GM18868 (cell line): ENCODE results near the gene ATOSB.
"Not testable (repeated sequence)": the region's sequence is repeated elsewhere in the genome, so short reads cannot be mapped to it uniquely, and the experiment has no call there.

Experiments used
- ATAC-seq: cut with Tn5 transposase; IDR thresholded peaks from one replicate; pipeline ENCODE4 v1.9.1; 2021; ENCODE audit warnings: mild to moderate bottlenecking, moderate library complexity; ENCODE audit not compliant: unreplicated experiment

Gene ATOSB, protein sequence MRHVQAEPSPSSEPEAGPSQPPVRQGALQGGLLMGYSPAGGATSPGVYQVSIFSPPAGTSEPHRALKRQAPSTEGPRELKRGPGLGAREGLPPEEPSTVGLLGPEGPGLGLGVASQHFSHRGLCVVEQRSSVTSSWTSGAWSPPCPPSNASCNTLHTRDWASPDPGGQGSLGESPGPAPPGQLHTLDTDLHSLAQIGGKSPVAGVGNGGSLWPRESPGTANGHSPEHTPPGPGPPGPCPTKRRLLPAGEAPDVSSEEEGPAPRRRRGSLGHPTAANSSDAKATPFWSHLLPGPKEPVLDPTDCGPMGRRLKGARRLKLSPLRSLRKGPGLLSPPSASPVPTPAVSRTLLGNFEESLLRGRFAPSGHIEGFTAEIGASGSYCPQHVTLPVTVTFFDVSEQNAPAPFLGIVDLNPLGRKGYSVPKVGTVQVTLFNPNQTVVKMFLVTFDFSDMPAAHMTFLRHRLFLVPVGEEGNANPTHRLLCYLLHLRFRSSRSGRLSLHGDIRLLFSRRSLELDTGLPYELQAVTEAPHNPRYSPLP

GRCh38 chr9:35115680-35116538, at the start of gene ATOSB:
ATOSB (minus strand) TSS chr9:35115862; CDS start chr9:35108274, 7,588 bp downstream.
- ATAC-seq, result peak; percentile 46

DNA sequence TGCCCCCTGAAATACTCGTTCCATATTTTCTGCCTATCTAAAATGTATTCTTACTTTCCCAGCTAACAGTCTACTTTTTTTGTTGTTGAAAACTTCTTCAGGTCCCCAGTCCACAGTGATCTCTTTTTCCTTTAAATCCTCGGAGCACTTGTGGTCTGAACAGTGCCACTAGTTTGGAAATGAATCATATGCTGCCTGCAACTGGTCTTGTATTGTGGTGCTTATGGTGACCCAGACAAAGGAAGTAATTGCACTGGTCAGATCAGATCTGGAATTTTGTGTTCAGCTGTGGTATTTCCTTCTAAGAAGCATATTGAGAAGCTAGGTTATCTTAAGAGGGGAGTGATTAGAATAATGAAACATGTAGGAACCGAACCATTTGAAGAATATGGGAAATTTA, 49.0 kb upstream of the ATOSB start:
- ATAC-seq, result no peak

- ATAC-seq, result no peak
Measured at GRCh38 chr9:35163413-35163812, 47.8 kb upstream of the ATOSB start.

DNA sequence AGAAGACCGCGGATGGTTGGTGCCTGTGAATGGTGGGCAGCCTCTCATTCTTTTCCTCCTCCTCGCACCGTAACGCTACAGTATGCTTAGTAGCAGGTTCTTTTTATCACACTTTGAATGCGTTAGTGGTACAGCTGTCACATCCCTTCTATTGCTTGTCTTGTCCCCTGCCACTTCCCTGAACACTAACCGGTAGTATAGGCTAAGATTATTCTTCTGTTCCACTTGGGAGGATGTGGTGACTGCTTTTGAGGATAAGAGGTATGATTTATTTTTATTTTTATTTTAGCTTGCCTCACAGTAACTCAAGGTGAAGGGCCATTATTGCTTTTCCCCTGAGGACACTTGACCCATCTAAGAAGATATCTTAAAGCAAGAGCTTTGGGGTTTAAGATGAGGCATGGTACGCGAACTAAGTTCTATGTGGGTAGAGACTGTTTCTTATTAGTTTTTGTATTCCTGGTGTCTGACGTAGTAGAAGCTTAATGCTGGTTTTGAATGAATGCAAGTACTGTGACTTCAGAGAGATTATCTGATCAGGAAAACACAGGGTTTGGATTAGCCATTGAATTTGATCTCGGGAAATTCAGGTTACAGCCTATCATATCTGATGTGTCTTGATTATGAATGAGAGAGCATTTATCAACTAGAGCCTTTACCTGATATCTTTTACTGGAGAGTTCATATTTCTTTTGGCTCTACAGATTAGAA, 47.1 kb upstream of the ATOSB start:
- no peak for ATAC-seq

DNA sequence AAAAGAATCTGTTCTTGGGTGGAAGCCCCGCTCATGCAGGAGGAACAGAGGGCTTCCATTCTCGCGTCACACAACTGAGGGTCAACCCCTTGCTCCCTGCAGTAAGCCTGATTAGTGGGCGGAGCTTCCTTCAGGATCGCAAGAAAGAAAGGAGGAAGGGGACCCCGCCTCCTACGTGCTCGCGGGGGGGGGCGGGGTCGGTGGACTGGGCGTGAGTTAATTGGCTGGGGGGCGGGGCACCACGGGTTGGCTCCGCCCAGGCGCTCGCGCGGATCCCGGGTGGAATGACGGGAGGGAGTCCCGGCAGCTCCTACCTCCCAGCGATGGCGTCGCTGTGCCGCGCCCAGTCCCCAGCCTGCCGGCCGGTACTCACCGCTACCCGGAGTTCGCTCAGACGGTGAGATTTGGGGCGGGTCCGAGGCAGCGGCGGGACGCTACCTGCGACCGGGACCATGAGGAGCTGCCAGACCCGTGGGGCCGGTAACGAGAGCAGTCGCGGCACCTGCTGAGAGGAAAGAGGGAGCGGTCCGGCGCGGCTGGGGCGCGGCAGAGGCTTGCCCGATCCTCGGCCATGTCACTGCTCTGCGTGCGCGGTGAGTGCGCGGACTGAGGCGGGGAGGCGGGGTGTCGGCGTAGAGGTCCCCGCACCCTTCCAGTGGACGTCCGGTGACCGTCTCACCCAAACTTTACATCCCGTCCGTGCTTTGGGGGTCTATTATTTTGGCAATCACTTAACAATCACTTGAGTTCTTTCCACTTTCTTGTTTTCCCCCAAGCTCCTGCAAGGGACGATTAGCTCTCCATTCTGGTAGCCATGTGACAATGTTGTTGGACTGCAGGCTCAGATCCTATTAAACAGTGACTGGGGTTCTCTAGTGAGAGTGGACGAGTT, 46.3 kb upstream of the ATOSB start, which contains the start of gene UNC13B:
TSS of gene UNC13B (plus strand) at position 297 of the 892 bp plus-strand sequence. CDS start at position 572, 275 bp downstream.
- peak; percentile 58 for ATAC-seq

GRCh38 chr9:35158501-35159280, 43.0 kb upstream of the ATOSB start:
- ATAC-seq, result peak; percentile 37

DNA sequence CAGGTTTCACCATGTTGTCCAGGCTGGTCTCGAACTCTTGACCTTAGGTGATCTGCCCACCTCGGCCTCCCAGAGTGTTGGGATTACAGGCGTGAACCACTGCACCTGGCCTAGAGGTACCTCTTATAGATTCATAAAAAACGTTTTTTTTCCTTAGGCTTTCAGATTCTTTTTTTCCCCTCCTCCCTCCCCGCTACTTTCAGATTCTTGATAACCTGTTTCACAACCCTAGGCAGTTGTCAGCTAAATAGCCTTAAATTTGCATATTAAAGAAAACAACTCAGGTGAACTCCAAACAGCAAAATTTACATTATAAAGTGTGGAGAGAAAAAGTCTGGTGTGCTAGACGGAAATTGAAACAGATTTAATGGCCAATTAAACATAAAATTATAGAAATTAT, 42.2 kb upstream of the ATOSB start:
- ATAC-seq, result not testable (repeated sequence)

- no peak for ATAC-seq
Measured at GRCh38 chr9:35156781-35157180, 41.1 kb upstream of the ATOSB start.

DNA sequence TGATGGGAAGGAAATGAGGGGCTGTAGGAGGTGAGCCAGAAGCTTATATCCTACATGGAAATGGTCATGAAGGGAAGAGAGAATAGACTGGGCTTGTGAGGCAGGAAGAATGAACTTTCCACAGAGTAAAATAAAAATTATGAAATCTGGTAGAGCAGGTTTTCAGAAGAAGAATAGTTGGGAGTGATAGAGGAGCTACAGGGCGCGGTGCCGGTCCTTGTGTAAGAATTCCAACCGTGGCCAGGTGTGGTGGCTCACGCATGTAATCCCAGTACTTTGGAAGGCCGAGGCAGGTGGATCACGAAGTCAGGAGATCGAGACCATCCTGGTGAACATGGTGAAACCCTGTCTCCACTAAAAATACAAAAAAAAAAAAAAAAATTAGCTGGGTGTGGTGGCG, 37.3 kb upstream of the ATOSB start:
- ATAC-seq, result no peak

DNA sequence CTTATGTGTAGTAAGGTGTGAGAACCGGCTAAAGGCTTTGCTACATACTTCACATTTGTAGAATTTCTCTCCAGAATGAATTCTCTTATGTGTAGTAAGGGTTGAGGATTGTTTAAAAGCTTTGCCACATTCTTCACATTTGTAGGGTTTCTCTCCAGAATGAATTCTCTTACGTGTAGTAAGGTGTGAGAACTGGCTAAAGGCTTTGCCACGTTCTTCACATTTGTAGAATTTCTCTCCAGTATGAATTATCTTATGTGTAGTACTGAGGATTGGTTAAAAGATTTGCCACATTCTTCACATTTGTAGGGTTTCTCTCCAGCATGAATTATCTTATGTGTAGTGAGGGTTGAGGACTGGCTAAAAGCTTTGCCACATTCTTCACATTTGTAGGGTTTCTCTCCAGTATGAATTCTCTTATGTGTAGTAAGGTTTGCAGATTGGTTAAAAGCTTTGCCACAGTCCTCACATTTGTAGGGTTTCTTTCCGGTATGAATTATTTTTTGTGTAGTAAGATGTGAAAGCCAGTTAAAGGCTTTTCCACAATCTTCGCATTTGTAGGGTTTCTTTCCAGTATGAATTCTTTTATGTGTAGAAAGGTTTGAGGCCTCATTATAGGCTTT, 32.4 kb upstream of the ATOSB start:
- not testable (repeated sequence) for ATAC-seq

GRCh38 chr9:35142037-35142436, 26.4 kb upstream of the ATOSB start:
- no peak for ATAC-seq

- no peak for ATAC-seq
Measured at GRCh38 chr9:35140093-35140492, 24.4 kb upstream of the ATOSB start.

- ATAC-seq, result no peak
Measured at GRCh38 chr9:35136866-35137265, 21.2 kb upstream of the ATOSB start.

DNA sequence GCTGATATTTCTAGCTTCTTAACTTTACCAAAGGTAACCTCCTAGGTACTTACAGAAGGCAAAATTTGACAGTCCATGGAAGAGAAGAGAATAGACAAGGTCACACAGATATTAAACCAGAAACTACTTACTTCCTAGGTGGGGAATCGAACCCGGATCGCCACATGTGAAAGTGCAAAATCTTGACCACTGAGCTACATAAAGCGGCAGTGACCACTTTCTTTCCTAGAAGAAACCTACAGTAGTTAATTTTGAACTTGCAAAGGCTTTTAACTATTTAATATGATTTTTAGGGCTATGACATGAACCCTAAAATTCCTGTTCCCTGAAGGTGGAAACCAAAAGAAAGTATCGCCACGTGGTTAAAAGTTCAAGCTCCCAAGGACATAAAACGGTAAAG, 20.3 kb upstream of the ATOSB start:
- ATAC-seq, result no peak

GRCh38 chr9:35134920-35135319, 19.3 kb upstream of the ATOSB start:
- no peak for ATAC-seq

- peak; percentile 44 for ATAC-seq
Measured at GRCh38 chr9:35116898-35117551, 1.4 kb upstream of the ATOSB start.

DNA sequence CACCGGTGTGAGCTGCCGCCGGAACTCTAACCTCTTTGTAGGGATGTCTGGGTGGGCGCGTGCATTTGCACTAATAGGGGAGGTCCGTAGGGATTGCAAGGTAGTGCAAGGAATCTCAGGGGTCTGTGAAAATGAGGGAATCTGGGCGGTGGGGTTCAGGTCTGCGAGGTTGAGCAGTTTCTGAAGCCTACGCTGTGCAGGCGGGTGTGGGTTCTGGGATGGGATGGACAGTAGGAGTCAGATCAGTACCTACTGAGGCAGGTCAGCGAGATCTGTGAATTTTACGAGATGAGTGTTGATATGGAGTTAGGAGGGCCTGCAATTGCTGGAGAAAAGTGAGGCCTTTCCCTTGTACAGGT, 856 bp upstream of the ATOSB start:
- no peak for ATAC-seq
